Neural crest cell (in vitro differentiated cells): ENCODE results near the gene ENTR1. TPM values are rescaled to one million over a fixed set of nuclear protein-coding genes. Genes with fewer than 3 reads are reported as not detected.
A peak's percentile ranks its signal among the peaks of the same experiment; 100 is the strongest.

ENCODE experiments used
- DNase-seq: peaks from one replicate; pipeline ENCODE4 v3.0.0; 2021; ENCODE audit warnings: low read depth, mixed read lengths, low spot score
- H3K27ac Mint-ChIP-seq: one replicate; pipeline ENCODE4 v1.8.0; 2021; ENCODE audit warnings: mild to moderate bottlenecking, mixed read lengths; ENCODE audit not compliant: unreplicated experiment
- H3K27me3 Mint-ChIP-seq: 2 replicates; pipeline ENCODE4 v1.8.0; 2021; ENCODE audit warnings: low read depth, mild to moderate bottlenecking, mixed read lengths
- H3K36me3 Mint-ChIP-seq: 2 replicates; pipeline ENCODE4 v1.8.0; 2021; ENCODE audit warnings: low read depth, mild to moderate bottlenecking, mixed read lengths
- H3K4me1 Mint-ChIP-seq: 2 replicates; pipeline ENCODE4 v1.8.0; 2021; ENCODE audit warnings: mixed read lengths
- H3K4me3 Mint-ChIP-seq: one replicate; pipeline ENCODE4 v1.8.0; 2021; ENCODE audit warnings: mild to moderate bottlenecking, mixed read lengths
- H3K9me3 Mint-ChIP-seq: 2 replicates; pipeline ENCODE4 v1.8.0; 2021; ENCODE audit warnings: mixed read lengths
- CTCF ChIP-seq: fragments of 200-600 bp; sonication (generic); conservative IDR thresholded peaks from 2 replicates; pipeline ENCODE4 v1.5.0; 2021; ENCODE audit warnings: antibody characterized with exemption, mild to moderate bottlenecking
- total RNA-seq: library from RNA; stranded (reverse); gene quantifications from 2 replicates; pipeline ENCODE4 v1.2.1, GENCODE V29; 2021

ENTR1 gene
- total RNA-seq, 1 donor from 2014 or later, result 89.3 TPM

DNA sequence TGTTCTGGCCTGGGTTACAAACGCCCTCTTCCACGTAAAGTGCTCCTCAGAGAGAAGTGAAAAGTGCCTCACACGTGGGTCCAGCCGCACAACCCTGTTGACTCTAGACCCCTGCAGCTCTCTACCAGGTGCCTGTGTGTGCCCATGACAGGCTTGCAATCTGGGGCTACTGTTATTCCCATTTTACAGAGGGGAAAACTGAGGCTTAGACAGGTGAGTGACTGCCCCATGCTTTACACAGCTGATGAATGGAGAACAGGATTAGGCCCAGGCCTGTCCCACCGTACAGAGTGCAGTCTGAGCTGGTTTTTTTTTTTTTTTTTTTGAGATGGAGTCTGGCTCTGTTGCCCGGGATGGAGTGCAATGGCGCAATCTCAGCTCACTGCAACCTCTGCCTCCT is 35.4 kb upstream of the ENTR1 start:
- no peak for DNase-seq
- Mint-ChIP-seq H3K4me3 (no peak overlapping the region), H3K27ac (peak overlapping the region; percentile 6), H3K4me1 (no peaks in the 10 kb centered on the region), H3K36me3 (peaks cover 15% of the 10 kb centered on the region), H3K9me3 (no peaks in the 10 kb centered on the region), H3K27me3 (no peaks in the 10 kb centered on the region)
- no peak for TF ChIP-seq CTCF

DNA sequence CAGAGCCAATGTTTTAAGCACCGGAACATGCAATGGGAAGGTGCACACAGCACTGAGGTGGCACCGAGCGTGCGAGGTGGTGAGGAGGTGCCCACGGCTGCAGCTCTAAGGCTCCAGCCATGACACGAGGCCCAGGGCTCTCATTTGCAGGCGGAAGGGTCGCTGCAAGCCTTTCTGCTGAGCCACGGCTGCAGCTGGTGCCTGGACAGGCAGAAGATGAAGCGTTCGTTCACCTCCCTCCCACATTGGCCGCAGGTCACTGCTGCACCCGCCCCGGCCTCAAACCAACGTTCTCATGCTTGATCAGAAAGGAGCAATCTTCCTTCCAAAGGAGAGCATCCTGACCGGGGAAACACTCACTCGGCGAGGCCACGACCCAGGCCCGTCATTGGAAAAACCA is 33.7 kb upstream of the ENTR1 start:
- H3K4me3 Mint-ChIP-seq, result no peak overlapping the region
- DNase-seq, result no peak
- H3K9me3 Mint-ChIP-seq, result no peaks in the 10 kb centered on the region
- no peaks in the 10 kb centered on the region for H3K27me3 Mint-ChIP-seq
- H3K4me1 Mint-ChIP-seq, result peaks cover 4% of the 10 kb centered on the region
- H3K27ac Mint-ChIP-seq, result no peak overlapping the region
- peaks cover 15% of the 10 kb centered on the region for H3K36me3 Mint-ChIP-seq
- TF ChIP-seq CTCF, result no peak

- DNase-seq, result no peak
- peaks cover 15% of the 10 kb centered on the region for H3K36me3 Mint-ChIP-seq
- H3K27me3 Mint-ChIP-seq, result no peaks in the 10 kb centered on the region
- no peak overlapping the region for H3K4me3 Mint-ChIP-seq
- TF ChIP-seq CTCF, result no peak
- no peaks in the 10 kb centered on the region for H3K9me3 Mint-ChIP-seq
- H3K27ac Mint-ChIP-seq, result no peak overlapping the region
- peaks cover 4% of the 10 kb centered on the region for H3K4me1 Mint-ChIP-seq
Observed at GRCh38 chr9:136443687-136444086, 33.3 kb upstream of the ENTR1 start.

GRCh38 chr9:136443087-136443486 is 32.7 kb upstream of the ENTR1 start:
- no peak overlapping the region for H3K27ac Mint-ChIP-seq
- peaks cover 9% of the 10 kb centered on the region for H3K4me1 Mint-ChIP-seq
- no peak for TF ChIP-seq CTCF
- H3K4me3 Mint-ChIP-seq, result no peak overlapping the region
- H3K36me3 Mint-ChIP-seq, result peaks cover 15% of the 10 kb centered on the region
- no peak for DNase-seq
- no peaks in the 10 kb centered on the region for H3K27me3 Mint-ChIP-seq
- H3K9me3 Mint-ChIP-seq, result no peaks in the 10 kb centered on the region

GRCh38 chr9:136442265-136442664 is 31.9 kb upstream of the ENTR1 start:
- H3K4me3 Mint-ChIP-seq, result no peak overlapping the region
- H3K4me1 Mint-ChIP-seq, result peaks cover 17% of the 10 kb centered on the region
- no peak for TF ChIP-seq CTCF
- H3K27ac Mint-ChIP-seq, result no peak overlapping the region
- no peak for DNase-seq
- H3K9me3 Mint-ChIP-seq, result no peaks in the 10 kb centered on the region
- H3K36me3 Mint-ChIP-seq, result peaks cover 15% of the 10 kb centered on the region
- H3K27me3 Mint-ChIP-seq, result no peaks in the 10 kb centered on the region
